Dermis blood vessel endothelial cell (primary cell): ENCODE results near the gene CDC42EP3. TPM values are rescaled to one million over a fixed set of nuclear protein-coding genes. Genes with fewer than 3 reads are reported as not detected.

ENCODE experiments used
- DNase-seq: peaks from one replicate; pipeline ENCODE4 v3.0.0; 2010
- total RNA-seq: library from RNA; depleted of rRNA; stranded (reverse); fragments of >200 nt; gene quantifications from 2 replicates; pipeline ENCODE4 v1.2.3, GENCODE V29; 2014

Gene CDC42EP3
- total RNA-seq, 1 donor from 2014 or later, result 21.3 TPM

GRCh38 chr2:37636381-37637066 lies 34.9 kb downstream of the CDC42EP3 start:
- no peak for DNase-seq

- peak; percentile 86 for DNase-seq
Observed at GRCh38 chr2:37635504-37636380, 35.7 kb downstream of the CDC42EP3 start.

GRCh38 chr2:37634914-37635503 lies 36.4 kb downstream of the CDC42EP3 start:
- DNase-seq, result no peak

GRCh38 chr2:37633845-37634244 lies 37.6 kb downstream of the CDC42EP3 start:
- no peak for DNase-seq

GRCh38 chr2:37633234-37633633 lies 38.2 kb downstream of the CDC42EP3 start:
- no peak for DNase-seq

GRCh38 chr2:37632310-37632709 lies 39.1 kb downstream of the CDC42EP3 start:
- no peak for DNase-seq

GRCh38 chr2:37631698-37632097 lies 39.7 kb downstream of the CDC42EP3 start:
- DNase-seq, result no peak

- DNase-seq, result no peak
Observed at GRCh38 chr2:37631292-37631691, 40.1 kb downstream of the CDC42EP3 start.

- no peak for DNase-seq
Observed at GRCh38 chr2:37630776-37631175, 40.7 kb downstream of the CDC42EP3 start.

- no peak for DNase-seq
Observed at GRCh38 chr2:37630301-37630700, 41.1 kb downstream of the CDC42EP3 start.

- no peak for DNase-seq
Observed at GRCh38 chr2:37629529-37629928, 41.9 kb downstream of the CDC42EP3 start.

GRCh38 chr2:37627710-37628109 lies 43.7 kb downstream of the CDC42EP3 start:
- DNase-seq, result no peak

GRCh38 chr2:37625796-37626571 lies 45.5 kb downstream of the CDC42EP3 start:
- no peak for DNase-seq

- DNase-seq, result no peak
Observed at GRCh38 chr2:37625156-37625555, 46.3 kb downstream of the CDC42EP3 start.

- no peak for DNase-seq
Observed at GRCh38 chr2:37623971-37624900, 47.2 kb downstream of the CDC42EP3 start.

- DNase-seq, result no peak
Observed at GRCh38 chr2:37623406-37623805, 48.0 kb downstream of the CDC42EP3 start.

- DNase-seq, result no peak
Observed at GRCh38 chr2:37622450-37623100, 48.9 kb downstream of the CDC42EP3 start.

- no peak for DNase-seq
Observed at GRCh38 chr2:37621199-37621598, 50.2 kb downstream of the CDC42EP3 start.

- no peak for DNase-seq
Observed at GRCh38 chr2:37619959-37620300, 51.5 kb downstream of the CDC42EP3 start.

- no peak for DNase-seq
Observed at GRCh38 chr2:37619230-37619958, 52.0 kb downstream of the CDC42EP3 start.
